T-helper 22 cell (primary cell): ENCODE results near the gene CHRNA1.
A peak's percentile ranks its signal among the peaks of the same experiment; 100 is the strongest.

Experiments
- DNase-seq: peaks from one replicate; pipeline ENCODE4 v3.0.0-alpha.2; 2020; ENCODE audit warnings: low read depth

The CHRNA1 gene

GRCh38 chr2:174781996-174782395, 17.7 kb upstream of the CHRNA1 start:
- no peak for DNase-seq

GRCh38 chr2:174781298-174781697, 17.0 kb upstream of the CHRNA1 start:
- DNase-seq = no peak

- no peak for DNase-seq
These were observed 16.6 kb upstream of the CHRNA1 start for GRCh38 chr2:174780856-174781255.

GRCh38 chr2:174780191-174780840, 16.0 kb upstream of the CHRNA1 start:
- DNase-seq = no peak

DNA sequence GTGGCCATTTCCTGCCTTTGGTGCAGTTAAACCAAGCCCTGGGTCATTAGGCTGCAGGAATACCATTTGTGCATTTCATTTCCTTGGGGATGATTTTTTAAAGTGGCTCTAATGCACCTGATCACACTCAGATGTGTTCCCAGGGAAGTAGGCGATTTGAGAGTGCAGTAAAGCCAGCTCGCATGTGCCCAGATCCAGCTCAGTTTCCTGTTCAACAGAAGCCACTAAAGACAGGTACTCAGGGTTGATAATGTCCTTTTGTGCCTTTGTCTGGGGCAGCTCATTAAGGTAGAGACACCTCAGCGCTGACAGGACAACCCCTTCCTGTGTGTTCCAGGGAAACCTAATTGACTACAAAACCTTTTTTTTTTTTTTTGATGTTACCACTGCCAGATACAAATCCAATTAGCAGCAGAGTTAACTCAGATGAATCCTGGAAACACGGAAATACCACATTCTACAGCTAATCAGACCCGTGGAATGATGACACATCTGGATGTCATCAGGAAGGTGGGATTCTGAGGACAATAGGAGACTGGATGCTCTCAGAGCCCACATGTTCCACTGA, 15.2 kb upstream of the CHRNA1 start:
- DNase-seq = no peak

- peak; percentile 67 for DNase-seq
These were observed 14.1 kb upstream of the CHRNA1 start for GRCh38 chr2:174778085-174778981.

GRCh38 chr2:174777347-174778084, 13.2 kb upstream of the CHRNA1 start:
- no peak for DNase-seq

DNA sequence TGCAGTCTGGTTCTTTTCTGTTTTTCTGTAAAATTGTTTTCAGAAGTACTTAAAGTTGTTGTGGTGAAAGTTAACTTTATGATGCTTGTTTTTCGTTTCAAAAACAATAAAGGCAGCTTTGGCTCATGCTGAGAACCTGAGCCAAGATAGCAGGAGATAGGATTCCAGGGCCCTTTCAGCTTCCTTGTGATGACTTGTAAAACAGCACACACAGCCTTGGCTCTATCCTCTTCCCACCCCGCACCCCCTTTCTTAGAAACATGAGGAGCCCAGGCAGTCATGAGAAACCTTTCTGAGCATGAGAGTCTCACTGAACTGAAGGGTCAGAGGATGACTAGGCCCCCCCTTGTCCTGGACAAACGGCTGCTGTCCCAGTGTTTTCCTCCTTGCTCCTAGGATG, 12.4 kb upstream of the CHRNA1 start:
- DNase-seq = no peak

DNA sequence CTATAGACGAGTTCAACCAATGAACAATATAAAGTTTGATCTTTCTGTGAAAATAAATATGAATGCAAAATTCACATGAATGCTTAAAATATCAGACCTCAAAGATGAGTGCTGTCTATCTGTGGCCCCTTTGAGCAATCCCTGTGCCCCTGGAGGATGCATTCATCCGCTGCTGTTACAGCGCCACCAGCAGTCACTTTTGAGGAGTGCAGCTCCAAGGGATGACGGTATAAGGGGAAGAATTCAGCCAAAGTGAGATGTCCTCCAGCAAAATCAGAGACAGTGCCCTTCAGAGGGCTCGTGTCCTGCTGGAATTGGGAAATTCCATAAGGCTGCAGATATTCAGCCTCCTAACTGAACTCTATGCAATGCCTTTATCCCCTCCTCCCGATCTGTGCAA, 12.0 kb upstream of the CHRNA1 start:
- DNase-seq = no peak

DNA sequence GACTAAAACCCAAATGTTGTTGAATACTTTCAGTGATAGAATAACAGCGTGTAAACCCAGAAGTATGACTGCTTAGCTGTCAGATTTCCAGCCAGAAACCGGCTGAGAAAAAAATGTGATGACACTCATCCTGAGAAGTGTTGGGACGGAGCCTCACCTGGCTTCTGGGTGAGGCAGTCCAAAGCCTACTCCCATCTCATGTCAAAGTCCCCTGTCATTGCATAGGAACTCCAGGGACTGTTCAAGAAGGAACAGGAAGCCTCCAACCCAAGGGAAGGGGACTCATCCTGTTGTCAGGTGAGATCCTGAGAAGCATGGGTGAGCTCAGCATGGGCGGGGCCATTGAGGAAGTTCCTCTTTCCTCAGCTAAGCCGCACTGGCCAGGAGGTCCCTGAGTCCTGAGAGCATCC, 11.3 kb upstream of the CHRNA1 start:
- no peak for DNase-seq

GRCh38 chr2:174774886-174775285, 10.6 kb upstream of the CHRNA1 start:
- no peak for DNase-seq

GRCh38 chr2:174773215-174773614, 8.9 kb upstream of the CHRNA1 start:
- no peak for DNase-seq

GRCh38 chr2:174772472-174772801, 8.2 kb upstream of the CHRNA1 start:
- no peak for DNase-seq

DNA sequence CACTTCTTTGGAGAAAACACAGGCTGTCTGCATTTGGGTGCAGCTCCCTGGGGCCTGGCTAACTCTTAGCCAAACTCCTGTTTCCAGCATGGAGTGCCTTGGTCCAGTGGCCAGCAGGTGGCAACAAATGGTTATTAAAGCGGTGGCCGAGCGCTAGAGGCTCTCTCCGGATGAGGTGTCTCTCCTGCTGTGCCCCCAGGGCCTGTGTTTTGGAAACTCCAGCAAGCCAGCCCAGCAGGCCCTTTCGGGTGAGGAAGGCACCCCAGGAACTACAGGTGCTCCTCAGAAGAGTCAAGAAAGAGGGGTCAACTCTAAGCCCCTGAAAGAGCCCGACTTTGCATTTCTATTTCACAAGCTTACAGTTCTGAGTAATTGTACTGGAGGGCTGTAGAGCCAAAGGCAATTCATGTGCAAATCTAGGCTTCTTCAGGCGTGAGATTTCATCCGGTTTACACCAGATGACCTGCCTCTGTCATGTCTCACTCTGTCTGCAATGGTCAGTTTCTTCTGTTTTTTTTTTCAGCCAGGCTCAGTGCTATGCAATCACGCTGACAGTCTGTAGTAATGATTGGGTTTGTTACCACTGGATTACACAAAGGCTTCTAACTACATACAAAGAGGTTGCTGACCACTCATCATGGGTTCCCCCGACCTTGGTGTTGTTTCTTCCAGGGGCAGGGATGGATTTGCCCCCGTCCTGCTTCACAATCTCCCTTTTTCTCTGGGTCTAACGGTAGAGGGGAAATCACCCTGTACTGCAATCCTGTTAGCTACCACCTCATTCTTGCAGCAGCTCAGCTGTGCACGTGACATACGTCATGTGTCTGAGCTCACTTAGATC, 7.6 kb upstream of the CHRNA1 start:
- no peak for DNase-seq

- DNase-seq = no peak
These were observed 6.9 kb upstream of the CHRNA1 start for GRCh38 chr2:174771136-174771535.

- DNase-seq = no peak
These were observed 4.3 kb upstream of the CHRNA1 start for GRCh38 chr2:174768557-174768956.

DNA sequence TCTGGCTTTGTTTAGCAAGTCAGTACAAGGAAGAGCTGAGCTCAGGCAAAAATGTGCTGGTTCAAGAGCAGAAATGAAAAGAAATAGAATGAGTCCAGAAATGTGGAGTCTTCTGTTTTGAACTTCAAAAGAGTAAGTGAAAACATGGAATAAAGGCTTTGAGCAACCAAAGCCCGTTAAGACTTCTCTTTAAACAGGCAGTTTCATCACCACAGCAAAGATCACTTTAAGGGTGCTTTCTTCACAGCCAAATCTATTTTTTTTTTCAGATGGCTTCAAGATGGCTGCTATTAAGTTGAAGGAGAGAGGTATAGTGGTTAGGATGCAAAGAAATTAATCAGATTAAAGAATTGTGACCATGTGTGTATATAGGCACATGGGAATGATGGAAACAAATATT, 2.0 kb upstream of the CHRNA1 start:
- DNase-seq = no peak

GRCh38 chr2:174765576-174765975, 1.3 kb upstream of the CHRNA1 start:
- DNase-seq = no peak

- DNase-seq = no peak
These were observed 492 bp downstream of the CHRNA1 start for GRCh38 chr2:174763780-174764179.

GRCh38 chr2:174762464-174762863, 1.8 kb downstream of the CHRNA1 start:
- no peak for DNase-seq

- DNase-seq = no peak
These were observed 2.4 kb downstream of the CHRNA1 start for GRCh38 chr2:174761837-174762236.
